HepG2 (cell line): Measurements from ENCODE around the gene EGFR. TPM values are rescaled to one million over a fixed set of nuclear protein-coding genes. Genes with fewer than 3 reads are reported as not detected.

ENCODE experiments used
- ATAC-seq: fragments of 200-7000 bp; cut with Tn5 transposase; 3 replicates; pipeline ENCODE4 v1.9.1; 2020; ENCODE audit warnings: mild to moderate bottlenecking, moderate library complexity
- BruUV-seq: library from RNA; stranded (reverse); fragments of 400-500 nt; replicated peaks from 2 replicates; lab custom pipeline; 2021; lab: Mats Ljungman, UMichigan
- CTCF ChIA-PET: fragments of 300-600 bp; formaldehyde crosslinking; extraction: SDS; loops from one replicate; lab custom pipeline; 2021; ENCODE audit warnings: low total read pairs, inconsistent platforms, low intra/inter-chr PET ratio; lab: Yijun Ruan, JAX
- POLR2A ChIA-PET: fragments of 350-600 bp; sonication (Branson Sonifier 250); formaldehyde crosslinking; loops from one replicate; lab custom pipeline; 2020; ENCODE audit warnings: antibody characterized with exemption, inconsistent platforms; lab: Yijun Ruan, JAX
- DNase-seq: peaks from one replicate; pipeline ENCODE4 v3.0.0-alpha.2; 2015; ENCODE audit warnings: low spot score
- FAIRE-seq: peaks from 3 replicates; lab custom pipeline; 2011; peaks lifted over from hg19 to GRCh38; lab: Jason Lieb, UNC
- H2AFZ ChIP-seq: one replicate; pipeline ENCODE4 v1.6.1; 2011; ENCODE audit warnings: low read length, inconsistent platforms
- H3K27ac ChIP-seq: fragments of 300-600 bp; 3 replicates; pipeline ENCODE4 v1.8.0; 2011; ENCODE audit warnings: mixed run types, mild to moderate bottlenecking, mixed read lengths, low read length, inconsistent platforms; ENCODE audit not compliant: insufficient read depth; ENCODE audit errors: extremely low read length
- H3K27me3 ChIP-seq, 2 experiments: fragments of 200-600 bp in 1 of 2; 2 replicates in 1 of 2; 3 replicates in 1 of 2; pipeline versions ENCODE4 v1.6.0 to v1.8.0; 2011; ENCODE audit warnings: low read length in 2 of 2, mild to moderate bottlenecking in 2 of 2, moderate library complexity in 2 of 2, inconsistent platforms in 1 of 2; ENCODE audit not compliant: insufficient read depth in 2 of 2, control insufficient read depth in 1 of 2
- H3K36me3 ChIP-seq, 2 experiments: fragments of 200-600 bp in 1 of 2; replicated peaks in 1 of 2; 2 replicates in 1 of 2; 3 replicates in 1 of 2; pipeline versions ENCODE4 v1.5.1 to v1.8.0; 2011; ENCODE audit warnings: low read length in 2 of 2, inconsistent platforms in 1 of 2; ENCODE audit not compliant: insufficient read depth in 2 of 2, control insufficient read depth in 1 of 2
- H3K4me1 ChIP-seq: 2 replicates; pipeline ENCODE4 v1.5.1; 2012; ENCODE audit warnings: low read length, inconsistent platforms; ENCODE audit not compliant: insufficient read depth
- H3K4me2 ChIP-seq: 2 replicates; pipeline ENCODE4 v1.6.0; 2011; ENCODE audit warnings: low read depth, low read length, inconsistent platforms
- H3K4me3 ChIP-seq, 3 experiments: fragments of 200-600 bp in 1 of 3; sonication (generic), shearing (Covaris generic) in 1 of 3; replicated peaks in 1 of 3; 2 replicates each; pipeline ENCODE4 v1.5.1; 2011 to 2016; ENCODE audit warnings: low read length in 3 of 3, inconsistent platforms in 2 of 3, low read depth in 2 of 3, mild to moderate bottlenecking in 2 of 3, control low read depth in 1 of 3, mixed read lengths in 1 of 3; ENCODE audit not compliant: insufficient read depth in 1 of 3
- H3K79me2 ChIP-seq: one replicate; pipeline ENCODE4 v1.6.1; 2011; ENCODE audit warnings: low read length, inconsistent platforms; ENCODE audit not compliant: insufficient read depth
- H3K9ac ChIP-seq: 2 replicates; pipeline ENCODE4 v1.6.0; 2011; ENCODE audit warnings: mild to moderate bottlenecking, low read depth, low read length, inconsistent platforms; ENCODE audit not compliant: insufficient read depth
- H3K9me3 ChIP-seq: 2 replicates; pipeline ENCODE4 v1.5.1; 2012; ENCODE audit warnings: mild to moderate bottlenecking, low read length
- H4K20me1 ChIP-seq: 2 replicates; pipeline ENCODE4 v1.6.0; 2011; ENCODE audit warnings: inconsistent platforms, mild to moderate bottlenecking, low read length, moderate library complexity; ENCODE audit not compliant: insufficient read depth
- MEF2D ChIP-seq: sonication (generic); formaldehyde crosslinking; IDR thresholded peaks from 2 replicates; pipeline ENCODE4 v1.5.1; 2020; ENCODE audit warnings: mild to moderate bottlenecking, missing genetic modification reagents
- ZNF512 ChIP-seq: sonication (generic); formaldehyde crosslinking; IDR thresholded peaks from 2 replicates; pipeline ENCODE4 v1.4.0; 2020; ENCODE audit warnings: mild to moderate bottlenecking, missing genetic modification reagents
- ZNF570 ChIP-seq: sonication (generic); formaldehyde crosslinking; IDR thresholded peaks from 2 replicates; pipeline ENCODE4 v1.4.0; 2020; ENCODE audit warnings: mild to moderate bottlenecking, missing genetic modification reagents, borderline replicate concordance
- WGBS: methylation state at CpG from one replicate; pipeline ENCODE4 v1.1.6; 2017; ENCODE audit warnings: low lambda C conversion rate; 5-methylcytosine and 5-hydroxymethylcytosine counted together
- in situ Hi-C: cut with HindIII; loops from 2 replicates; pipeline ENCODE4 v1.10.0; 2017; ENCODE audit warnings: low pct_unique_long_range_greater_than_20kb; ENCODE audit not compliant: extremely low pct_ligation_motif_present
- intact Hi-C: fragments of 100-400 bp; cut with micrococcal nuclease; formaldehyde crosslinking; loops from one replicate; pipeline ENCODE4 v1.10.0; 2022; ENCODE audit not compliant: unreplicated experiment
- polyA plus RNA-seq, 8 experiments: library from polyadenylated mRNA; depleted of rRNA in 3 of 8; stranded (reverse) in 7 of 8; unstranded in 1 of 8; fragments of >200 nt; fragmentation: Illumina TruSeq in 4 of 8; extraction: Trizol in 4 of 8; gene quantifications; 2 replicates each; pipeline versions ENCODE4 v1.2.1 to v1.2.3, GENCODE V29; 2011 to 2016; ENCODE audit warnings: low read depth in 4 of 8, missing spikeins in 1 of 8, mixed read lengths in 1 of 8; ENCODE audit not compliant: insufficient read depth in 1 of 8
- total RNA-seq, 5 experiments: library from RNA; depleted of rRNA; stranded (reverse); fragments of >200 nt; fragmentation: Illumina TruSeq; extraction: Trizol; gene quantifications; 2 replicates each; pipeline ENCODE4 v1.2.3, GENCODE V29; 2016; ENCODE audit warnings: low read depth in 1 of 5
- TF ChIP-seq, protein P1 (sequence below): sonication (generic); formaldehyde crosslinking; IDR thresholded peaks from 2 replicates; pipeline ENCODE4 v1.8.0; 2022; ENCODE audit warnings: mild to moderate bottlenecking, missing genetic modification reagents, moderate library complexity

The EGFR gene
- total and polyA plus RNA-seq, 2 of the 13 experiments (the other 11 are each of a cell fraction or from before 2014, with no cell fraction given) = 7.0 to 10.0 TPM

GRCh38 chr7:55108818-55109217 is 90.0 kb downstream of the EGFR start:
- Histone ChIP-seq H3K4me2 (no peak overlapping the region), H3K27ac (no peak overlapping the region), H3K4me3 (no peak overlapping the region), H4K20me1 (no peaks in the 10 kb centered on the region), H3K9me3 (no peaks in the 10 kb centered on the region), H3K27me3 (no peaks in the 10 kb centered on the region), H3K4me1 (peaks cover 28% of the 10 kb centered on the region), H2AFZ (no peak overlapping the region), H3K36me3 (no peaks in the 10 kb centered on the region), H3K9ac (no peak overlapping the region), H3K79me2 (no peaks in the 10 kb centered on the region)
- FAIRE-seq (no peak), DNase-seq (no peak), ATAC-seq (no peak)
- in situ Hi-C loops (no loop called here), intact Hi-C loops (no loop called here)
- no TSS peak for BruUV-seq
- ChIA-PET CTCF (no interaction called here), POLR2A (no interaction called here)
- WGBS = 88% methylated on average over 3 of the region's 3 CpGs
- TF ChIP-seq ZNF570 (CRISPR knock-in tag) (no peak), MEF2D (no peak), ZNF512 (CRISPR knock-in tag) (no peak)
- TF ChIP-seq, protein P1, sequence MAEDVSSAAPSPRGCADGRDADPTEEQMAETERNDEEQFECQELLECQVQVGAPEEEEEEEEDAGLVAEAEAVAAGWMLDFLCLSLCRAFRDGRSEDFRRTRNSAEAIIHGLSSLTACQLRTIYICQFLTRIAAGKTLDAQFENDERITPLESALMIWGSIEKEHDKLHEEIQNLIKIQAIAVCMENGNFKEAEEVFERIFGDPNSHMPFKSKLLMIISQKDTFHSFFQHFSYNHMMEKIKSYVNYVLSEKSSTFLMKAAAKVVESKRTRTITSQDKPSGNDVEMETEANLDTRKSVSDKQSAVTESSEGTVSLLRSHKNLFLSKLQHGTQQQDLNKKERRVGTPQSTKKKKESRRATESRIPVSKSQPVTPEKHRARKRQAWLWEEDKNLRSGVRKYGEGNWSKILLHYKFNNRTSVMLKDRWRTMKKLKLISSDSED = no peak
